HepG2 (cell line): ENCODE results near the gene BEAN1.

Experiments used
- FOXA3 ChIP-seq: IDR thresholded peaks from 2 replicates; pipeline ENCODE4 v1.6.1; 2016; ENCODE audit warnings: missing genetic modification reagents, missing compliant biosample characterization
- POLR2A ChIP-seq, 2 experiments: IDR thresholded peaks; 2 replicates each; pipeline ENCODE4 v1.6.1; 2011; ENCODE audit warnings: low read depth in 2 of 2, low read length in 2 of 2, mild to moderate bottlenecking in 1 of 2, moderate library complexity in 1 of 2; ENCODE audit not compliant: insufficient read depth in 1 of 2
- POLR2AphosphoS5 ChIP-seq: IDR thresholded peaks from 2 replicates; pipeline ENCODE4 v1.6.1; 2012; ENCODE audit warnings: low read depth, low read length
- RARA ChIP-seq: IDR thresholded peaks from 2 replicates; pipeline ENCODE4 v1.6.1; 2016; ENCODE audit warnings: missing genetic modification reagents, missing compliant biosample characterization
- STAT6 ChIP-seq: sonication (generic); formaldehyde crosslinking; IDR thresholded peaks from 2 replicates; pipeline ENCODE4 v1.4.0; 2020; ENCODE audit warnings: missing genetic modification reagents, mild to moderate bottlenecking, borderline replicate concordance
- ZFP36L2 ChIP-seq: sonication (generic); formaldehyde crosslinking; IDR thresholded peaks from 2 replicates; pipeline ENCODE4 v1.4.0; 2020; ENCODE audit warnings: missing genetic modification reagents
- ZNF274 ChIP-seq: sonication (generic); formaldehyde crosslinking; IDR thresholded peaks from 2 replicates; pipeline ENCODE4 v1.5.1; 2020; ENCODE audit warnings: mild to moderate bottlenecking, missing genetic modification reagents
- ZNF335 ChIP-seq: sonication (generic); formaldehyde crosslinking; IDR thresholded peaks from 2 replicates; pipeline ENCODE4 v1.4.0; 2020; ENCODE audit warnings: missing genetic modification reagents
- ZNF577 ChIP-seq: sonication (generic); formaldehyde crosslinking; IDR thresholded peaks from 2 replicates; pipeline ENCODE4 v1.4.0; 2020; ENCODE audit warnings: mild to moderate bottlenecking, low read depth, missing genetic modification reagents, borderline replicate concordance

DNA sequence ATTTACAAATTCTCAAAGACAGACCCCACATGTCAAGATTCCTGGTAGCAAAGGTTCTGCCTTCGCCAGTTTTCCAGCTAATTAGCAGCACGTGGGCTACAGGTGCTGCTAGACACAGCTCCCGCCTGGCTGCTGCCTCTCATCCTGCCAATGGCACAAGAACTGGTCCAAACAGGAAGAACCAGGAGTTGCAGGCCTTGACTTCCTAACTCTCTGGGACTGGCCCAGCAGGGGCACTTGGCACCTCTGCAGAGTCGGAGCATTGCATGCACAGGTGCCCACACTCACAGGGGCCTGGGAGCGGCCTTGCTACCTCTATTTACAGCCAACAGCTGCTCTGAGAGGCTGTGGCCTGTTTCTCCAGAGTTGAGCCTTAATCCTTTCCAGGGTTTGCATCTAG is 83.2 kb downstream of the BEAN1 start:
- TF ChIP-seq ZFP36L2 (CRISPR knock-in tag) (no peak), ZNF274 (CRISPR knock-in tag) (no peak), FOXA3 (CRISPR knock-in tag) (no peak), RARA (CRISPR knock-in tag) (no peak), POLR2AphosphoS5 (no peak), STAT6 (CRISPR knock-in tag) (no peak), ZNF577 (CRISPR knock-in tag) (no peak), ZNF335 (CRISPR knock-in tag) (no peak), POLR2A (IDR thresholded peaks at IDR 0.05; ENCODE audit: insufficient read depth in 1 of 2, low read depth in 2 of 2, low read length in 2 of 2) (no peak)
